Fibroblast of villous mesenchyme (primary cell): ENCODE data around the gene ANKFY1. TPM values are rescaled to one million over a fixed set of nuclear protein-coding genes. Genes with fewer than 3 reads are reported as not detected.

Experiments used
- DNase-seq: peaks from one replicate; pipeline ENCODE4 v3.0.0-alpha.2; 2010; ENCODE audit warnings: low read depth
- H3K4me3 ChIP-seq: 2 replicates; pipeline ENCODE4 v1.5.1; 2011; ENCODE audit warnings: low read depth, mild to moderate bottlenecking, low read length
- CTCF ChIP-seq: IDR thresholded peaks from 2 replicates; pipeline ENCODE4 v1.5.1; 2012; ENCODE audit warnings: low read depth, mild to moderate bottlenecking, low read length; ENCODE audit not compliant: insufficient read depth
- total RNA-seq: library from RNA; depleted of rRNA; stranded (reverse); fragments of >200 nt; gene quantifications from 2 replicates; pipeline ENCODE4 v1.2.3, GENCODE V29; 2012

Gene ANKFY1
- total RNA-seq, 1 donor: 58.7 TPM

- no peak overlapping the region for H3K4me3 ChIP-seq
- DNase-seq: no peak
- no peak for TF ChIP-seq CTCF
Observed at GRCh38 chr17:4173781-4174180, 90.0 kb downstream of the ANKFY1 start.

GRCh38 chr17:4172356-4172755 is 91.4 kb downstream of the ANKFY1 start:
- DNase-seq: no peak
- no peak overlapping the region for H3K4me3 ChIP-seq
- TF ChIP-seq CTCF: no peak

GRCh38 chr17:4170639-4171280 is 93.0 kb downstream of the ANKFY1 start:
- no peak for DNase-seq
- no peak overlapping the region for H3K4me3 ChIP-seq
- no peak for TF ChIP-seq CTCF

GRCh38 chr17:4167786-4168185 is 96.0 kb downstream of the ANKFY1 start:
- no peak for TF ChIP-seq CTCF
- no peak for DNase-seq
- no peak overlapping the region for H3K4me3 ChIP-seq

DNA sequence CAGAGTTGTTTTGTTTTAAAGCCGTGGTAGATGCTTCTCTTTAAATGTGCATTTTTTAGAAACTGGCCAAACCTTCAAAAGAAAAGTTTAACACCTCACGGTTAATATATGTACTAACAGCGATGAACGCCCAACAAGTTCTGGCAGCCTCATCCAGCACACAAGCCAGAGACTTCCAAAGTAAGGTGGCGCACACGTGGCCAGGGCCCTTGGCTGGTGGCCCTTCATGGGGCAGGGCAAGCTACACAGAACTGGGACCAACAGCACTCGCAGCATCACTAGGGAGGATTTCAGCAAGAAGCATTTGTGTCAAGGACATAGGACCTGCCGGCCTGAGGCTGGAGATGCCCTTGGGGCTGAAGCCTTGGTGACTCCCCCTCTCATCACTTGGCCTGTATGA is 97.4 kb downstream of the ANKFY1 start:
- H3K4me3 ChIP-seq: no peak overlapping the region
- no peak for DNase-seq
- no peak for TF ChIP-seq CTCF

DNA sequence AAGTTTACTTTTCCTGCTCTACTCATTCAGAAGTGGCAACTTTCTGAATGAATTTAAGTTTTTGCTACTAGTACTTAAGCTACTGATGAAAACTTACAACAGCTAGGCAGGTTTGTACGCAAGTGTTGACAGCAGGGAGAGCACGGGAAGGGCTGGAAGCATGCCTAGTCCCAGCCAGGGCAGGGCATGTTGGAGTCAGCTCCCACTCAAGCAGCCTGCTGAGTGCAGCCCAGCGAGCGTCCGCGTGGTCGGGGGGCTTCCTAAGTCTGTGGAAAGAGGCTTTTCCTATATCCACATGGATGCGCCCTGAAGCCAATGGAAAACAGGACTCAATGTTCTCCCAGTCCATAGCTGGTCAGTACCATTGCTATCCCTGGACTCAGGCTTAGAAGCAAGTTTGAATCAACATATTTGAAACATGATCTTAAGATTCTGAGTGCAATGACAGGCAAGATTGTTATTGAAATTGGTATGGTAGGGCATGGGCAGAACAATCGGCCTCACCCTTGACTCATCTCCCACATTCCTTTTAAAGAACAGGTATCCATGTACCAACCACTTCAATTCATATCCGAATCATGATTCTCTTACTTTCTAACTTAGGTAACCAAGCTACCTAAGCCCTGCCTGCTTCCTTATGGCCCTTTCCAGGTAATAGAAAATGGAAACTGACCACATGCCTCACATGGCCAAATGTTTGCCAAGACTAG is 98.3 kb downstream of the ANKFY1 start:
- no peak for DNase-seq
- H3K4me3 ChIP-seq: no peak overlapping the region
- no peak for TF ChIP-seq CTCF
